HUES64 (cell line): ENCODE measurements around the gene ABCG8.

ENCODE experiments used
- H3K27ac ChIP-seq: 2 replicates; pipeline ENCODE4 v1.7.0; 2013; ENCODE audit warnings: low read depth, low read length, inconsistent platforms
- H3K27me3 ChIP-seq: 2 replicates; pipeline ENCODE4 v1.6.1; 2013; ENCODE audit warnings: mild to moderate bottlenecking, low read length; ENCODE audit not compliant: insufficient read depth
- H3K36me3 ChIP-seq: 2 replicates; pipeline ENCODE4 v1.6.1; 2013; ENCODE audit warnings: mild to moderate bottlenecking, low read length; ENCODE audit not compliant: insufficient read depth
- H3K4me1 ChIP-seq: 2 replicates; pipeline ENCODE4 v1.6.1; 2013; ENCODE audit warnings: mild to moderate bottlenecking, low read length, moderate library complexity; ENCODE audit not compliant: insufficient read depth
- H3K4me3 ChIP-seq: 2 replicates; pipeline ENCODE4 v1.5.1; 2013; ENCODE audit warnings: mild to moderate bottlenecking, low read length, moderate library complexity
- H3K9ac ChIP-seq: 2 replicates; pipeline ENCODE4 v1.6.1; 2013; ENCODE audit warnings: mild to moderate bottlenecking, low read depth, low read length
- H3K9me3 ChIP-seq: 2 replicates; pipeline ENCODE4 v1.6.1; 2013; ENCODE audit warnings: low read depth, low read length; ENCODE audit not compliant: insufficient read depth
- WGBS: fragments of 150-250, 120-280 bp; methylation state at CpG from one replicate; pipeline ENCODE4 v1.1.7; 2013; ENCODE audit warnings: missing lambda C conversion rate; 5-methylcytosine and 5-hydroxymethylcytosine counted together

Gene ABCG8

GRCh38 chr2:43826305-43827250 lies 12.2 kb upstream of the ABCG8 start:
- peaks cover 14% of the 10 kb centered on the region for H3K27me3 ChIP-seq
- 93% methylated on average over 17 of the region's 17 CpGs for WGBS

GRCh38 chr2:43831543-43832294 lies 7.1 kb upstream of the ABCG8 start:
- H3K36me3 ChIP-seq = no peaks in the 10 kb centered on the region
- peak overlapping the region; percentile 52; the same call in 1 of the 2 replicates for H3K9ac ChIP-seq
- H3K27ac ChIP-seq = no peak overlapping the region
- 0 out of 2 replicates have a peak, but pooled peaks cover 4% of the 10 kb centered on the region for H3K4me1 ChIP-seq
- 8% methylated on average over 54 of the region's 54 CpGs for WGBS
- H3K4me3 ChIP-seq = peak overlapping the region; percentile 55
- H3K9me3 ChIP-seq = no peaks in the 10 kb centered on the region
- peaks cover 24% of the 10 kb centered on the region for H3K27me3 ChIP-seq

More at GRCh38 chr2:43826305-43827250, 12.2 kb upstream of the ABCG8 start:
- H3K4me3 ChIP-seq = no peak overlapping the region
- H3K27ac ChIP-seq = no peak overlapping the region
- H3K4me1 ChIP-seq = no peaks in the 10 kb centered on the region
- no peaks in the 10 kb centered on the region for H3K9me3 ChIP-seq
- H3K36me3 ChIP-seq = no peaks in the 10 kb centered on the region
- H3K9ac ChIP-seq = no peak overlapping the region

GRCh38 chr2:43832457-43832856 lies 6.3 kb upstream of the ABCG8 start:
- H3K9me3 ChIP-seq = no peaks in the 10 kb centered on the region
- peak overlapping the region; percentile 55; the same call in 1 of the 2 replicates for H3K4me3 ChIP-seq
- 0 out of 2 replicates have a peak, but pooled peaks cover 4% of the 10 kb centered on the region for H3K4me1 ChIP-seq
- H3K36me3 ChIP-seq = no peaks in the 10 kb centered on the region
- no peak overlapping the region for H3K9ac ChIP-seq
- H3K27me3 ChIP-seq = peaks cover 24% of the 10 kb centered on the region
- H3K27ac ChIP-seq = no peak overlapping the region
- 58% methylated on average over 3 of the region's 3 CpGs for WGBS

- no peak overlapping the region for H3K27ac ChIP-seq
- no peak overlapping the region for H3K9ac ChIP-seq
- H3K4me1 ChIP-seq = peaks cover 10% of the 10 kb centered on the region; the same call in 1 of the 2 replicates
- 88% methylated on average over 4 of the region's 4 CpGs for WGBS
- H3K9me3 ChIP-seq = no peaks in the 10 kb centered on the region
- no peak overlapping the region for H3K4me3 ChIP-seq
- no peaks in the 10 kb centered on the region for H3K36me3 ChIP-seq
- H3K27me3 ChIP-seq = peaks cover 6% of the 10 kb centered on the region
Observed at GRCh38 chr2:43837033-43837432, 1.7 kb upstream of the ABCG8 start.

GRCh38 chr2:43837831-43838559 lies 776 bp upstream of the ABCG8 start:
- Histone ChIP-seq H3K4me3 (no peak overlapping the region), H3K4me1 (peaks cover 6% of the 10 kb centered on the region; the same call in 1 of the 2 replicates), H3K36me3 (no peaks in the 10 kb centered on the region), H3K9ac (no peak overlapping the region), H3K27me3 (no peaks in the 10 kb centered on the region), H3K9me3 (no peaks in the 10 kb centered on the region), H3K27ac (no peak overlapping the region)
- WGBS = 93% methylated on average over 21 of the region's 21 CpGs

GRCh38 chr2:43839776-43840564 lies 1.2 kb downstream of the ABCG8 start:
- Histone ChIP-seq H3K27me3 (no peaks in the 10 kb centered on the region), H3K27ac (no peak overlapping the region), H3K4me1 (peaks cover 6% of the 10 kb centered on the region; the same call in 1 of the 2 replicates), H3K9ac (no peak overlapping the region), H3K9me3 (no peaks in the 10 kb centered on the region), H3K4me3 (no peak overlapping the region), H3K36me3 (no peaks in the 10 kb centered on the region)
- 83% methylated on average over 12 of the region's 14 CpGs for WGBS

- no peaks in the 10 kb centered on the region for H3K9me3 ChIP-seq
- H3K36me3 ChIP-seq = no peaks in the 10 kb centered on the region
- WGBS = 91% methylated on average over 5 of the region's 5 CpGs
- no peaks in the 10 kb centered on the region for H3K27me3 ChIP-seq
- H3K4me1 ChIP-seq = peaks cover 6% of the 10 kb centered on the region; the same call in 1 of the 2 replicates
- no peak overlapping the region for H3K27ac ChIP-seq
- H3K4me3 ChIP-seq = no peak overlapping the region
- no peak overlapping the region for H3K9ac ChIP-seq
Observed at GRCh38 chr2:43840965-43841364, 2.2 kb downstream of the ABCG8 start.

- Histone ChIP-seq H3K36me3 (no peaks in the 10 kb centered on the region), H3K9me3 (no peaks in the 10 kb centered on the region), H3K9ac (no peak overlapping the region), H3K27ac (no peak overlapping the region), H3K4me1 (peaks cover 6% of the 10 kb centered on the region; the same call in 1 of the 2 replicates), H3K27me3 (no peaks in the 10 kb centered on the region), H3K4me3 (no peak overlapping the region)
- 97% methylated on average over 14 of the region's 14 CpGs for WGBS
Observed at GRCh38 chr2:43841949-43842865, 3.4 kb downstream of the ABCG8 start.

GRCh38 chr2:43842866-43843226 lies 4.1 kb downstream of the ABCG8 start:
- Histone ChIP-seq H3K9ac (no peak overlapping the region), H3K9me3 (no peaks in the 10 kb centered on the region), H3K27ac (no peak overlapping the region), H3K36me3 (no peaks in the 10 kb centered on the region), H3K4me3 (no peak overlapping the region), H3K27me3 (no peaks in the 10 kb centered on the region), H3K4me1 (peaks cover 6% of the 10 kb centered on the region; the same call in 1 of the 2 replicates)
- WGBS = 96% methylated on average over 9 of the region's 9 CpGs
